IMR-90 (cell line): ENCODE measurements around the gene C7.

Experiments
- CHD1 ChIP-seq: IDR thresholded peaks from 2 replicates; pipeline ENCODE4 v1.6.1; 2012; ENCODE audit warnings: low read depth, low read length, improper control_type of control experiment
- MAFK ChIP-seq: IDR thresholded peaks from 2 replicates; pipeline ENCODE4 v1.6.1; 2012; ENCODE audit warnings: low read depth, low read length, improper control_type of control experiment
- POLR2A ChIP-seq: IDR thresholded peaks from 2 replicates; pipeline ENCODE4 v1.6.1; 2012; ENCODE audit warnings: mild to moderate bottlenecking, low read depth, low read length
- RFX5 ChIP-seq: IDR thresholded peaks from 2 replicates; pipeline ENCODE4 v1.8.0; 2012; ENCODE audit warnings: low read depth, mild to moderate bottlenecking, low read length, moderate library complexity
- TF ChIP-seq, protein P1 (sequence below): conservative IDR thresholded peaks from 2 replicates; pipeline ENCODE4 v1.5.1; 2012; ENCODE audit warnings: mild to moderate bottlenecking, low read depth, low read length, improper control_type of control experiment

DNA sequence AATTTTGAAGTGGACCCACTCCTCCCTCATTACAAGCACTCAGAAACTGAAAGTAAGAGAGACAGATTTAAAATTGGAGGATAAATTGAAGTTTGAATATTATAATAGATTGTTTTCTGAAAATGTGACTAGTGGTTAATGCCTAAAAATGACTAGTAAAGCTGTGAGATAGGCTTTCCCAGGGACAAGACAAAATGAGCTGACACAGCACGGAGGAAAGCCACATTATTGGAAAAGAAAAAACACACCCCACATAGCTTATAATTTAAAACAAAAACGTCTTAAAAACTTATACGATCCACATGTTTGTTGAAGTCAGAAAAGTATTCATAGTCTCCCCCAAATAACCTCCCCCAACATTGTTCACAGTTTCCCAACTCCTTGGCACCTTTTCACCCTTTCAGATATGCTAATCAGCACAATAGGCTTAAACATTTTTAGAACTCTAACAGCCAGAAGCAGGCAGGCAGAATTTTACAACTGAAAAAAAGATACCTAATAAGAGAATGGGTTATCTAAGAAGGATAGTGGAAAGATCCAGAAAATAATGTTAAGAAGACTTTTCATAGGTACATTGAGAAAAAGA lies 6.1 kb downstream of the C7 start:
- TF ChIP-seq CHD1: no peak
- TF ChIP-seq, protein P1, sequence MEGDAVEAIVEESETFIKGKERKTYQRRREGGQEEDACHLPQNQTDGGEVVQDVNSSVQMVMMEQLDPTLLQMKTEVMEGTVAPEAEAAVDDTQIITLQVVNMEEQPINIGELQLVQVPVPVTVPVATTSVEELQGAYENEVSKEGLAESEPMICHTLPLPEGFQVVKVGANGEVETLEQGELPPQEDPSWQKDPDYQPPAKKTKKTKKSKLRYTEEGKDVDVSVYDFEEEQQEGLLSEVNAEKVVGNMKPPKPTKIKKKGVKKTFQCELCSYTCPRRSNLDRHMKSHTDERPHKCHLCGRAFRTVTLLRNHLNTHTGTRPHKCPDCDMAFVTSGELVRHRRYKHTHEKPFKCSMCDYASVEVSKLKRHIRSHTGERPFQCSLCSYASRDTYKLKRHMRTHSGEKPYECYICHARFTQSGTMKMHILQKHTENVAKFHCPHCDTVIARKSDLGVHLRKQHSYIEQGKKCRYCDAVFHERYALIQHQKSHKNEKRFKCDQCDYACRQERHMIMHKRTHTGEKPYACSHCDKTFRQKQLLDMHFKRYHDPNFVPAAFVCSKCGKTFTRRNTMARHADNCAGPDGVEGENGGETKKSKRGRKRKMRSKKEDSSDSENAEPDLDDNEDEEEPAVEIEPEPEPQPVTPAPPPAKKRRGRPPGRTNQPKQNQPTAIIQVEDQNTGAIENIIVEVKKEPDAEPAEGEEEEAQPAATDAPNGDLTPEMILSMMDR: no peak
- no peak for TF ChIP-seq RFX5
- no peak for TF ChIP-seq POLR2A
- peak; percentile 55 for TF ChIP-seq MAFK
